Testis (tissue), 2 donors: ENCODE data around the gene ERF.

Experiments used
- CTCF ChIP-seq, 3 experiments: fragments of 450-650 bp in 2 of 3; fragments of 200-600 bp in 1 of 3; sonication (generic) in 1 of 3; IDR thresholded peaks; one replicate each; pipeline ENCODE4 v1.5.1; 2016 to 2019; ENCODE audit warnings: antibody characterized with exemption in 3 of 3, mild to moderate bottlenecking in 2 of 3, moderate library complexity in 1 of 3
- POLR2A ChIP-seq: fragments of 450-650 bp; IDR thresholded peaks from one replicate; pipeline ENCODE4 v1.6.1; 2017; ENCODE audit warnings: antibody characterized with exemption, mild to moderate bottlenecking, moderate library complexity

DNA sequence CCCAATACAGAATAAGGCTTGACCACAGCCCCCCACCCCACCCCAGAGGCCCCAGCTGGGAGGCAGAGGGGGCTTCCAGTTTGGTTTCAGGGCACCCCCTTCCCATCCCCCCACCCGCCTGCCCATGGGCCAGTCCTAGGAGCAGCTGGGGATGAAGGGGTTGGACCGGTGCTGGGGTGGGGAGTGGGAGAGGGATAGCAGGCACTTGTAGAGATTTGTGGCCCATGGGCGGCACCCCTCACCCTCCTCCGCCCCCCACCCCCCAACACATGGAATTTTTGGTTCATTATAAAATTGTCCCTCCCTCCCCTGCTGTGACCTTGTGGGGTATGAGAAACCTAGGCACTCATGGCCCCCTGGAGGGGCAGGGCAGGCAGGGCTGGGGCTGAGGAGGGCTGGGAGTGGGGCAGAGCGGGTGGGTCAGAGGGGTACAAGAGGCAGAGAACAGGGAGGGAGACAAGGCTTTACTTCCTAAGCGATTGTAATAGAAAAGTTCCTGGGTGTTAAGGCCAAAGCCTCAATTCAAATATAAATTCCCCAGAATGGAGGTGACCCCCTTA is 7.2 kb downstream of the ERF start:
- TF ChIP-seq POLR2A: no peak
- TF ChIP-seq CTCF (IDR thresholded peaks at IDR 0.05): no peak
